Gastroesophageal sphincter (tissue), 3 donors: ENCODE data around the gene NFIX.

ENCODE experiments used
- POLR2A ChIP-seq, 2 donors: fragments of 450-650 bp; IDR thresholded peaks; one replicate each; pipeline ENCODE4 v1.6.1; 2017; ENCODE audit warnings: antibody characterized with exemption in 2 of 2, mild to moderate bottlenecking in 2 of 2, moderate library complexity in 1 of 2
- POLR2AphosphoS5 ChIP-seq: sonication (generic); formaldehyde crosslinking; IDR thresholded peaks from one replicate; pipeline ENCODE4 v1.6.1; 2017; ENCODE audit warnings: antibody characterized with exemption
- TF ChIP-seq, protein P1 (sequence below), 4 experiments: fragments of 200-600 bp in 2 of 4; fragments of 450-650 bp in 2 of 4; sonication (generic) in 1 of 4; IDR thresholded peaks; one replicate each; pipeline ENCODE4 v1.5.1; 2017 to 2019; ENCODE audit warnings: antibody characterized with exemption in 4 of 4, mild to moderate bottlenecking in 2 of 4, moderate library complexity in 2 of 4

DNA sequence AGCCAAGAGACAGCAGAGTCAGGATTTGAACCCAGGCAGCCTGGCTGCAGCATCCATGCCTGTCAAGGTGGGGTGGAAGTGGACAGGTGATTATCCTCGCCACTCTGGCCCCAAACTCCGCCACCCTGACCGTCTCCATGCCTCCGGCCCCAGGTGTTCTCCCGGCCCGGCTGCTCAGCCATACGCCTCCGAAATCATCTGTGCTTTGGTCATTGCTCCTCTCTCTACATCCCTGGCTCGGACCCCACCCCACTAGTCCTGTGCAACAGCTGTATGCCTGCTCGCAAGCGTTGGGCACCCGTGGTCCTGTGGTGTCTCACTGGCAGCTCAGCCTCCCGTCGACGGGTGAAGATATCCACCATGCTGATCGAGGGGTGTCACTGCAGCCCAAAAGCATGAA, 22.0 kb upstream of the NFIX start:
- TF ChIP-seq, protein P1, sequence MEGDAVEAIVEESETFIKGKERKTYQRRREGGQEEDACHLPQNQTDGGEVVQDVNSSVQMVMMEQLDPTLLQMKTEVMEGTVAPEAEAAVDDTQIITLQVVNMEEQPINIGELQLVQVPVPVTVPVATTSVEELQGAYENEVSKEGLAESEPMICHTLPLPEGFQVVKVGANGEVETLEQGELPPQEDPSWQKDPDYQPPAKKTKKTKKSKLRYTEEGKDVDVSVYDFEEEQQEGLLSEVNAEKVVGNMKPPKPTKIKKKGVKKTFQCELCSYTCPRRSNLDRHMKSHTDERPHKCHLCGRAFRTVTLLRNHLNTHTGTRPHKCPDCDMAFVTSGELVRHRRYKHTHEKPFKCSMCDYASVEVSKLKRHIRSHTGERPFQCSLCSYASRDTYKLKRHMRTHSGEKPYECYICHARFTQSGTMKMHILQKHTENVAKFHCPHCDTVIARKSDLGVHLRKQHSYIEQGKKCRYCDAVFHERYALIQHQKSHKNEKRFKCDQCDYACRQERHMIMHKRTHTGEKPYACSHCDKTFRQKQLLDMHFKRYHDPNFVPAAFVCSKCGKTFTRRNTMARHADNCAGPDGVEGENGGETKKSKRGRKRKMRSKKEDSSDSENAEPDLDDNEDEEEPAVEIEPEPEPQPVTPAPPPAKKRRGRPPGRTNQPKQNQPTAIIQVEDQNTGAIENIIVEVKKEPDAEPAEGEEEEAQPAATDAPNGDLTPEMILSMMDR (IDR thresholded peaks at IDR 0.05) = no peak
- TF ChIP-seq POLR2A (IDR thresholded peaks at IDR 0.05) (no peak), POLR2AphosphoS5 (no peak)
